Tibial nerve (tissue), 4 donors: ENCODE results near the gene CACNA1B.

Experiments used
- EP300 ChIP-seq, 2 donors: sonication (generic); formaldehyde crosslinking; IDR thresholded peaks; one replicate each; pipeline ENCODE4 v1.6.1; 2017; ENCODE audit warnings: antibody characterized with exemption in 2 of 2, mild to moderate bottlenecking in 1 of 2
- POLR2A ChIP-seq, 2 donors: fragments of 450-650 bp; IDR thresholded peaks; one replicate each; pipeline ENCODE4 v1.6.1; 2017; ENCODE audit warnings: antibody characterized with exemption in 2 of 2, mild to moderate bottlenecking in 2 of 2, moderate library complexity in 2 of 2
- TF ChIP-seq, protein P1 (sequence below), 5 experiments: fragments of 200-600 bp in 3 of 5; fragments of 450-650 bp in 2 of 5; sonication (generic) in 3 of 5; IDR thresholded peaks; one replicate each; pipeline ENCODE4 v1.5.1; 2016 to 2019; ENCODE audit warnings: antibody characterized with exemption in 5 of 5, mild to moderate bottlenecking in 3 of 5, moderate library complexity in 2 of 5

DNA sequence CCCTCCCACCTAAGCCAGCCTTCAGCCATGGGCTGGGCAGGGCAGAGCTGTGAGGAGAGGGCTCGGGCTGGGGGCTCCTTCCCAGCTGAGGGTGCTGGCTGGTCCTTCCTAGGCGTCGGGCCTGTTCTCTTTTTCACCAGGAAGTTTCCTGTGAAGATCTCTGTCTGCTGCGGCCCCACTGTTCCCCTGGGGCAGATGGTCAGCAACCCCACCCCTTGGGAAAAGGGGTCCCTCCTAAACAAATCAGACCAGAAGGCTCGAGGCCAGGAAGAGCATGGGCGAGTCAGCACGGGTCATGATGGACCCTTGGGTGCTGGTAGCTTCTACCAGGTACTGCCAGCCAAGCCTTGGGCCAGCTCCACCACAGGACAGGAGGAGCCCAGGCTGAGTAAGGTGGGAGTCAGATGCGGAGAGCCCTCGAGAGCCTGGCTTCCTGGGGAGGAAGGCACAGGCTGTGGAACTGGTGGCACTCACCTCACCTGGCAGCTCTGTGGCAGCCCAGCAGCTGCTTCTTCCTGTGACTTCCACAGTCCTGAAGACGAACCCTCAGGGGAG lies 3.5 kb downstream of the CACNA1B start:
- TF ChIP-seq, protein P1, sequence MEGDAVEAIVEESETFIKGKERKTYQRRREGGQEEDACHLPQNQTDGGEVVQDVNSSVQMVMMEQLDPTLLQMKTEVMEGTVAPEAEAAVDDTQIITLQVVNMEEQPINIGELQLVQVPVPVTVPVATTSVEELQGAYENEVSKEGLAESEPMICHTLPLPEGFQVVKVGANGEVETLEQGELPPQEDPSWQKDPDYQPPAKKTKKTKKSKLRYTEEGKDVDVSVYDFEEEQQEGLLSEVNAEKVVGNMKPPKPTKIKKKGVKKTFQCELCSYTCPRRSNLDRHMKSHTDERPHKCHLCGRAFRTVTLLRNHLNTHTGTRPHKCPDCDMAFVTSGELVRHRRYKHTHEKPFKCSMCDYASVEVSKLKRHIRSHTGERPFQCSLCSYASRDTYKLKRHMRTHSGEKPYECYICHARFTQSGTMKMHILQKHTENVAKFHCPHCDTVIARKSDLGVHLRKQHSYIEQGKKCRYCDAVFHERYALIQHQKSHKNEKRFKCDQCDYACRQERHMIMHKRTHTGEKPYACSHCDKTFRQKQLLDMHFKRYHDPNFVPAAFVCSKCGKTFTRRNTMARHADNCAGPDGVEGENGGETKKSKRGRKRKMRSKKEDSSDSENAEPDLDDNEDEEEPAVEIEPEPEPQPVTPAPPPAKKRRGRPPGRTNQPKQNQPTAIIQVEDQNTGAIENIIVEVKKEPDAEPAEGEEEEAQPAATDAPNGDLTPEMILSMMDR (IDR thresholded peaks at IDR 0.05), result no peak
- TF ChIP-seq EP300 (IDR thresholded peaks at IDR 0.05) (no peak), POLR2A (IDR thresholded peaks at IDR 0.05) (no peak)
